ENCODE results near the gene RNH1.

RNH1 gene

GRCh38 chr11:454043-454442, 53.0 kb downstream of the RNH1 start:
- Histone ChIP-seq H3K36me3 (ENCODE audit: insufficient read depth, low read length) (no peaks in the 10 kb centered on the region; the same call in 1 of the 2 replicates), H3K79me2 (ENCODE audit: insufficient read depth, low read length) (peaks cover 51% of the 10 kb centered on the region; the same call in 1 of the 2 replicates), H2AFZ (ENCODE audit: low read length) (no peak overlapping the region), H3K4me2 (ENCODE audit: low read depth, low read length, poor library complexity, severe bottlenecking) (no peak overlapping the region), H3K9ac (ENCODE audit: low read depth, low read length, poor library complexity, severe bottlenecking) (no peak overlapping the region), H3K9me2 (replicated peaks; ENCODE audit: low read depth, low read length) (no peaks in the 10 kb centered on the region), H3K9me3 (ENCODE audit: insufficient read depth, low read depth, low read length) (no peaks in the 10 kb centered on the region), H4K20me1 (ENCODE audit: insufficient read depth, low read length, poor library complexity, severe bottlenecking) (peaks cover 15% of the 10 kb centered on the region), H3K27me3 (ENCODE audit: insufficient read depth, low read length, poor library complexity, severe bottlenecking) (no peaks in the 10 kb centered on the region), H3F3A (ENCODE audit: low read depth) (no peaks in the 10 kb centered on the region), H3K4me1 (ENCODE audit: insufficient read depth, low read length, poor library complexity, severe bottlenecking) (peaks cover 34% of the 10 kb centered on the region), H3K4me3 (ENCODE audit: low read length, poor library complexity, severe bottlenecking) (no peak overlapping the region)
- no peak for TF ChIP-seq EZH2phosphoT487 (IDR thresholded peaks at IDR 0.05; ENCODE audit: borderline replicate concordance)
- TF ChIP-seq, protein P1, sequence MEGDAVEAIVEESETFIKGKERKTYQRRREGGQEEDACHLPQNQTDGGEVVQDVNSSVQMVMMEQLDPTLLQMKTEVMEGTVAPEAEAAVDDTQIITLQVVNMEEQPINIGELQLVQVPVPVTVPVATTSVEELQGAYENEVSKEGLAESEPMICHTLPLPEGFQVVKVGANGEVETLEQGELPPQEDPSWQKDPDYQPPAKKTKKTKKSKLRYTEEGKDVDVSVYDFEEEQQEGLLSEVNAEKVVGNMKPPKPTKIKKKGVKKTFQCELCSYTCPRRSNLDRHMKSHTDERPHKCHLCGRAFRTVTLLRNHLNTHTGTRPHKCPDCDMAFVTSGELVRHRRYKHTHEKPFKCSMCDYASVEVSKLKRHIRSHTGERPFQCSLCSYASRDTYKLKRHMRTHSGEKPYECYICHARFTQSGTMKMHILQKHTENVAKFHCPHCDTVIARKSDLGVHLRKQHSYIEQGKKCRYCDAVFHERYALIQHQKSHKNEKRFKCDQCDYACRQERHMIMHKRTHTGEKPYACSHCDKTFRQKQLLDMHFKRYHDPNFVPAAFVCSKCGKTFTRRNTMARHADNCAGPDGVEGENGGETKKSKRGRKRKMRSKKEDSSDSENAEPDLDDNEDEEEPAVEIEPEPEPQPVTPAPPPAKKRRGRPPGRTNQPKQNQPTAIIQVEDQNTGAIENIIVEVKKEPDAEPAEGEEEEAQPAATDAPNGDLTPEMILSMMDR (conservative IDR thresholded peaks at IDR 0.05; ENCODE audit: low read length), result no peak

- Histone ChIP-seq H3K36me3 (ENCODE audit: insufficient read depth, low read length) (no peaks in the 10 kb centered on the region; the same call in 1 of the 2 replicates), H3K4me3 (ENCODE audit: low read length, poor library complexity, severe bottlenecking) (no peak overlapping the region), H3K79me2 (ENCODE audit: insufficient read depth, low read length) (peaks cover 51% of the 10 kb centered on the region; the same call in 1 of the 2 replicates), H3K4me2 (ENCODE audit: low read depth, low read length, poor library complexity, severe bottlenecking) (no peak overlapping the region), H3K9ac (ENCODE audit: low read depth, low read length, poor library complexity, severe bottlenecking) (no peak overlapping the region), H3F3A (ENCODE audit: low read depth) (0 out of 2 replicates have a peak, but pooled peaks cover 4% of the 10 kb centered on the region), H3K9me3 (ENCODE audit: insufficient read depth, low read depth, low read length) (no peaks in the 10 kb centered on the region), H4K20me1 (ENCODE audit: insufficient read depth, low read length, poor library complexity, severe bottlenecking) (peaks cover 15% of the 10 kb centered on the region), H3K9me2 (replicated peaks; ENCODE audit: low read depth, low read length) (no peaks in the 10 kb centered on the region), H3K27me3 (ENCODE audit: insufficient read depth, low read length, poor library complexity, severe bottlenecking) (no peaks in the 10 kb centered on the region), H3K4me1 (ENCODE audit: insufficient read depth, low read length, poor library complexity, severe bottlenecking) (peaks cover 39% of the 10 kb centered on the region), H2AFZ (ENCODE audit: low read length) (no peak overlapping the region)
- TF ChIP-seq, protein P1 (conservative IDR thresholded peaks at IDR 0.05; ENCODE audit: low read length), result no peak
- no peak for TF ChIP-seq EZH2phosphoT487 (IDR thresholded peaks at IDR 0.05; ENCODE audit: borderline replicate concordance)
Observed at GRCh38 chr11:453564-453963, 53.5 kb downstream of the RNH1 start.

DNA sequence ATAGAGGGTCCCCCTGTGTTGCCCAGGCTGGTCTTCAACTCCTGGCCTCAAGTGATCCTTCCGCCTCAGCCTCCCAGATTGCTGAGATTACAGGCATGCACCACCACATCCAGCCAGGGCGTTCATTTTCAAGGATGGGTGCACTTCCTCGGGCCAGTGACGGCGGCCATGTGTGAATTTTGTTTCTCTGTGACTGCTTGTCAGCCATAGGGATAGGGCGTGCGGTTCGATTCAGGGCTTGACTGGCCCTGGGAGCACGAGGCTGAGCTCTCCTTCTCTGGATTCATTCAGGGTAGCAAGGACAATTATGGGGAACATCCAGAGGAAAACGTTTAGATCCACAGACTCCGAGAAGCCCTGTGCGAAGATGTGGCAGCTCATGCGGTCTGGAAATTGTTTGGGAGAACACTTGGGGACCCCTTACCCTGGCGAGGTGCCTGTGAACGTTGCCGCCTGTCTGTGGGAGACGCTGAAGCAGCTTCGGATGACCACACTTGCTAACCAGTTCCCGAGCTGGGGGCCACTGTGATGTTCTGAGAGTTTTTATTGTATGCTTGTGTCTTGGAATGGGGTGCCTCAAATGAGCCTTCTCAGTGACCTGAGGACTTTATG, 54.0 kb downstream of the RNH1 start:
- 0 out of 2 replicates have a peak, but pooled peaks cover 6% of the 10 kb centered on the region for H3F3A ChIP-seq (ENCODE audit: low read depth)
- peaks cover 41% of the 10 kb centered on the region for H3K4me1 ChIP-seq (ENCODE audit: insufficient read depth, low read length, poor library complexity, severe bottlenecking)
- H3K4me3 ChIP-seq (ENCODE audit: low read length, poor library complexity, severe bottlenecking), result no peak overlapping the region
- no peaks in the 10 kb centered on the region for H3K9me3 ChIP-seq (ENCODE audit: insufficient read depth, low read depth, low read length)
- no peaks in the 10 kb centered on the region; the same call in 1 of the 2 replicates for H3K36me3 ChIP-seq (ENCODE audit: insufficient read depth, low read length)
- H3K79me2 ChIP-seq (ENCODE audit: insufficient read depth, low read length), result peaks cover 51% of the 10 kb centered on the region; the same call in 1 of the 2 replicates
- H3K9me2 ChIP-seq (replicated peaks; ENCODE audit: low read depth, low read length), result no peaks in the 10 kb centered on the region
- peaks cover 15% of the 10 kb centered on the region for H4K20me1 ChIP-seq (ENCODE audit: insufficient read depth, low read length, poor library complexity, severe bottlenecking)
- H3K27me3 ChIP-seq (ENCODE audit: insufficient read depth, low read length, poor library complexity, severe bottlenecking), result no peaks in the 10 kb centered on the region
- no peak for TF ChIP-seq EZH2phosphoT487 (IDR thresholded peaks at IDR 0.05; ENCODE audit: borderline replicate concordance)
- TF ChIP-seq, protein P1 (conservative IDR thresholded peaks at IDR 0.05; ENCODE audit: low read length), result no peak
- H2AFZ ChIP-seq (ENCODE audit: low read length), result no peak overlapping the region
- no peak overlapping the region for H3K9ac ChIP-seq (ENCODE audit: low read depth, low read length, poor library complexity, severe bottlenecking)
- H3K4me2 ChIP-seq (ENCODE audit: low read depth, low read length, poor library complexity, severe bottlenecking), result no peak overlapping the region
